Mesendoderm (in vitro differentiated cells): ENCODE results near the gene ETFDH.
A peak's percentile ranks its signal among the peaks of the same experiment; 100 is the strongest.
"Not testable (repeated sequence)": the region's sequence is repeated elsewhere in the genome, so short reads cannot be mapped to it uniquely, and the experiment has no call there.

Experiments used
- DNase-seq: peaks from one replicate; pipeline ENCODE4 v3.0.0; 2013
- H2AK5ac ChIP-seq: 2 replicates; pipeline ENCODE4 v1.6.1; 2013; ENCODE audit warnings: low read length, inconsistent platforms
- H2BK120ac ChIP-seq: 2 replicates; pipeline ENCODE4 v1.6.1; 2013; ENCODE audit warnings: low read depth, mild to moderate bottlenecking, low read length, moderate library complexity, mixed read lengths
- H2BK15ac ChIP-seq: replicated peaks from 2 replicates; pipeline ENCODE4 v1.6.1; 2013; ENCODE audit warnings: low read depth, mild to moderate bottlenecking, moderate library complexity
- H2BK5ac ChIP-seq: 2 replicates; pipeline ENCODE4 v1.6.1; 2013; ENCODE audit warnings: low read length, inconsistent platforms
- H3K18ac ChIP-seq: 2 replicates; pipeline ENCODE4 v1.6.1; 2013; ENCODE audit warnings: mild to moderate bottlenecking, low read length, mixed read lengths
- H3K23ac ChIP-seq: one replicate; pipeline ENCODE4 v1.6.1; 2013; ENCODE audit warnings: low read length
- H3K27ac ChIP-seq: 2 replicates; pipeline ENCODE4 v1.5.1; 2013; ENCODE audit warnings: low read depth, mild to moderate bottlenecking, inconsistent platforms, low read length, moderate library complexity
- H3K27me3 ChIP-seq: 2 replicates; pipeline ENCODE4 v1.6.1; 2013; ENCODE audit warnings: low read length, control low read depth, mild to moderate bottlenecking, inconsistent platforms; ENCODE audit not compliant: insufficient read depth, poor library complexity
- H3K36me3 ChIP-seq: 2 replicates; pipeline ENCODE4 v1.6.1; 2013; ENCODE audit warnings: low read length, inconsistent platforms; ENCODE audit not compliant: control insufficient read depth, insufficient read depth
- H3K4ac ChIP-seq: one replicate; pipeline ENCODE4 v1.6.1; 2013; ENCODE audit warnings: low read depth, mild to moderate bottlenecking, low read length, moderate library complexity
- H3K4me1 ChIP-seq: 2 replicates; pipeline ENCODE4 v1.6.1; 2013; ENCODE audit warnings: low read depth, low read length, inconsistent platforms; ENCODE audit not compliant: control insufficient read depth
- H3K4me2 ChIP-seq: 2 replicates; pipeline ENCODE4 v1.6.1; 2013; ENCODE audit warnings: low read length
- H3K4me3 ChIP-seq: 2 replicates; pipeline ENCODE4 v1.5.1; 2013; ENCODE audit warnings: mild to moderate bottlenecking, low read length
- H3K56ac ChIP-seq: one replicate; pipeline ENCODE4 v1.6.1; 2013; ENCODE audit warnings: low read length
- H3K79me1 ChIP-seq: 2 replicates; pipeline ENCODE4 v1.6.1; 2013; ENCODE audit warnings: low read length, inconsistent platforms
- H3K79me2 ChIP-seq: 2 replicates; pipeline ENCODE4 v1.6.1; 2013; ENCODE audit warnings: mild to moderate bottlenecking, low read length; ENCODE audit not compliant: control insufficient read depth, insufficient read depth
- H3K9ac ChIP-seq: 2 replicates; pipeline ENCODE4 v1.6.1; 2013; ENCODE audit warnings: low read length, inconsistent platforms
- H4K5ac ChIP-seq: one replicate; pipeline ENCODE4 v1.6.1; 2013; ENCODE audit warnings: low read length
- H4K8ac ChIP-seq: one replicate; pipeline ENCODE4 v1.6.1; 2013; ENCODE audit warnings: low read depth, mild to moderate bottlenecking, control low read depth, low read length, moderate library complexity
- WGBS: extraction: QIAGEN DNeasy Blood & Tissue Kit; methylation state at CpG from one replicate; pipeline ENCODE4 v1.1.7; 2013; ENCODE audit warnings: low lambda C conversion rate, missing lambda C conversion rate; ENCODE audit not compliant: insufficient coverage; ENCODE audit errors: extremely low coverage; 5-methylcytosine and 5-hydroxymethylcytosine counted together

ETFDH gene

DNA sequence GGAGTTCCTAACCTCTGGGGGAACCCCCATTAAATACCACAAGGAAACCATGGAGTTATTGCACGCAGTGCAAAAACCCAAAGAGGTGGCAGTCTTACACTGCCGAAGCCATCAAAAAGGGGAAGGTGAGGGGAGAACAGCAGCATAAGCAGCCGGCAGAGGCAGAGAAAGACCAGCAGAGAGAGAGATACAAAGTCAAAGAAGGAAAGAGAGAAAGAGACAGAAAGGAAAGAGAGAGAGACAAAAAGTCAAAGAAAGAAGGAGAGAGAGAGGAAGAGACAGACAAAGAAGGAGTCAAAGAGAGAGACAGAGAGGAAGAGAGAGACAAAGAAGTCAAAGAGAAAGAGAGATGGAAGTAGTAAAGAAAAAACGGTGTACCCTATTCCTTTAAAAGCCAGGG is 8.8 kb upstream of the ETFDH start:
- H2BK15ac ChIP-seq, H3K4me3 ChIP-seq, H3K4ac ChIP-seq, H3K4me2 ChIP-seq, H3K56ac ChIP-seq, H3K4me1 ChIP-seq, H2AK5ac ChIP-seq, H3K9ac ChIP-seq, H4K8ac ChIP-seq, H3K27ac ChIP-seq, H3K18ac ChIP-seq, H4K5ac ChIP-seq, DNase-seq, H3K23ac ChIP-seq, H2BK5ac ChIP-seq, H3K27me3 ChIP-seq, H3K36me3 ChIP-seq, H3K79me2 ChIP-seq, H3K79me1 ChIP-seq, H2BK120ac ChIP-seq: not testable (repeated sequence)
- no CpG with 5 or more reads among the region's 4 CpGs for WGBS

DNA sequence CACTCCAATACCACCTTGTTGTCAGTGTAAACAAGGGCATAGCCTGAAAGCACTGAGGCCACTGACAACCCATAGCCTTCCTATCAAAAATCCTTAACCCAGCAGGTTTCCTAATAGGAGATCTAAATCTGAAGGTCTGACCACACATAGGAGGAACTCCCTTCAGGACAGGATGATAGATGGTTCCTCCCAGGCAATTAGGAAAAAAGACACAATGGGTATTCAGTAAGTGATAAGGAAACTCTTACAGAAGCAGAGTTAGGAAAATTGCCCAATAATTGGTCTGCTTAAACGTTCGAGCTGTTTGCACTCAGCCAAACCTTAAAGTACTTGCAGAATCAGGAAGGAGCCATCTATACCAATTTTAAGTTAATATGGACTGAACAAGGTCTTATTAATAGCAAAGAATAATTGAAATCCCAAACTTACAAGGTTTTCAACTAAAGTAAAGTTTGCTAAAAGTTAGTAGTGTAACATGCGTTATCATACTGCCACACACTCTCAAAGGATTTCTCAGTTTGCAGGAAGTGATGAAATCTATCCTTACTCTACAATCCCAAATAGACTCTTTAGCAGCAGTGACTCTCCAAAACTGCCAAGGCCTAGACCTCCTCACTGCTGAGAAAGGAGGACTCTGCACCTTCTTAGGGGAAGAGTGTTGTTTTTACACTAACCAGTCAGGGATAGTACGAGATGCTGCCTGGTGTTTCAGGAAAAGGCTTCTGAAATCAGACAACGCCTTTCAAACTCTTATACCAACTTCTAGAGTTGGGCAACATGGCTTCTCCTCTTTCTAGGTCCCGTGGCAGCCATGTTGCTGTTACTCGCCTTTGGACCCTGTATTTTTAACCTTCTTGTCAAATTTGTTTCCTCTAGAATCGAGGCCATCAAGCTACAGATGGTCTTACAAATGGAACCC is 8.1 kb upstream of the ETFDH start:
- H4K8ac ChIP-seq, H3K27me3 ChIP-seq, H3K18ac ChIP-seq, H3K4ac ChIP-seq, H4K5ac ChIP-seq, H3K4me3 ChIP-seq, H3K9ac ChIP-seq, H2AK5ac ChIP-seq, H2BK120ac ChIP-seq, H3K4me1 ChIP-seq, H2BK5ac ChIP-seq, H3K79me2 ChIP-seq, H3K27ac ChIP-seq, H3K4me2 ChIP-seq, H2BK15ac ChIP-seq, H3K79me1 ChIP-seq, H3K23ac ChIP-seq, H3K36me3 ChIP-seq, H3K56ac ChIP-seq: not testable (repeated sequence)
- peak; percentile 22 for DNase-seq
- no CpG with 5 or more reads among the region's 8 CpGs for WGBS

DNA sequence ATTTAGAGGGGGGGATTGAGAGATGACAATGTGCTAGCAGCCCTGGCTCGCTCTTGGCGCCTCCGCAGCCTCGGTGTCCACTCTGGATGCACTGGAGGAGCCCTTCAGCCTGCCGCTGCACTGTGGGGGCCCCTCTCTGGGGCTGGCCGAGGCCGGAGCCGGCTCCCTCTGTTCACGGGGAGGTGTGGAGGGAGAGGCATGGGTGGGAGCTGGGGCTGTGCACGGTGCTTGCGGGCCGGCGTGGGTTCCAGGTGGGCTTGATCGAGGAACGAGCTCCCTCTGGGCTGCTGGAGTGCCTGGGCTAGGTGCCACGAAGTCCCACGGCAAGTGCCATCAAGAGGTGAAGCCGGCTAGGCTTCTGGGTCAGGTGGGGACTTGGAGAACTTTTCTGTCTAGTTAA is 7.3 kb upstream of the ETFDH start:
- H3K18ac ChIP-seq: no peak overlapping the region
- no peak overlapping the region for H3K9ac ChIP-seq
- no peaks in the 10 kb centered on the region for H3K27me3 ChIP-seq
- no peak overlapping the region for H3K4me2 ChIP-seq
- H3K56ac ChIP-seq: no peak overlapping the region
- no peak overlapping the region for H3K4ac ChIP-seq
- no peak overlapping the region for H2BK15ac ChIP-seq
- H4K5ac ChIP-seq: no peak overlapping the region
- H3K79me2 ChIP-seq: no peaks in the 10 kb centered on the region
- no CpG with 5 or more reads among the region's 18 CpGs for WGBS
- no peak overlapping the region for H2BK120ac ChIP-seq
- H2BK5ac ChIP-seq: no peak overlapping the region
- H3K4me1 ChIP-seq: no peaks in the 10 kb centered on the region
- no peak overlapping the region for H3K23ac ChIP-seq
- H3K79me1 ChIP-seq: no peaks in the 10 kb centered on the region
- H2AK5ac ChIP-seq: no peak overlapping the region
- no peak overlapping the region for H3K27ac ChIP-seq
- H4K8ac ChIP-seq: no peak overlapping the region
- H3K36me3 ChIP-seq: no peaks in the 10 kb centered on the region
- no peak for DNase-seq
- H3K4me3 ChIP-seq: no peak overlapping the region

DNA sequence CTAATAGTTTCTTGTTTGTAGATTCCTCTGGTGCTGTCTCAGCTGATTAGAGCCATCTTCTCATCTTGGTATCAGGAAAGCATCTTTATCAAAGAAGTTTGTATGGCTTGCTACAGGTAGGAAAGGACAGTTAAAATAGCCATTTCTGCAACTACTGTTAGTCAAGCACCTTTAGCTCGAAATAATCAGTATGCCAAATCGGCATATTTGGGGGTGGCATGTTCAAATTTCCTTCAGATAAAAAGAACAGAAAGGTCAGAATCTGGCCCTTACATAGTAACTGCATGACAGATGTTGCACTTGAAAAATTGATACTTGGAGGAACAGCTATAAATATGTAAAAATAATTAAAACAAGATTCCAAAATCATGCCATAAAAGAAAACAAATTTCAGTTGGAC is 5.2 kb upstream of the ETFDH start:
- Histone ChIP-seq H3K23ac (no peak overlapping the region), H3K79me1 (peaks cover 3% of the 10 kb centered on the region), H3K36me3 (no peaks in the 10 kb centered on the region), H3K4ac (no peak overlapping the region), H3K18ac (no peak overlapping the region), H2AK5ac (no peak overlapping the region), H2BK5ac (no peak overlapping the region), H3K27me3 (no peaks in the 10 kb centered on the region), H3K27ac (no peak overlapping the region), H4K5ac (no peak overlapping the region), H4K8ac (no peak overlapping the region), H3K4me2 (no peak overlapping the region), H2BK120ac (no peak overlapping the region), H3K79me2 (peaks cover 7% of the 10 kb centered on the region), H2BK15ac (no peak overlapping the region), H3K9ac (no peak overlapping the region), H3K56ac (no peak overlapping the region), H3K4me1 (no peaks in the 10 kb centered on the region), H3K4me3 (no peak overlapping the region)
- DNase-seq: no peak
- no CpG with 5 or more reads among the region's 2 CpGs for WGBS

DNA sequence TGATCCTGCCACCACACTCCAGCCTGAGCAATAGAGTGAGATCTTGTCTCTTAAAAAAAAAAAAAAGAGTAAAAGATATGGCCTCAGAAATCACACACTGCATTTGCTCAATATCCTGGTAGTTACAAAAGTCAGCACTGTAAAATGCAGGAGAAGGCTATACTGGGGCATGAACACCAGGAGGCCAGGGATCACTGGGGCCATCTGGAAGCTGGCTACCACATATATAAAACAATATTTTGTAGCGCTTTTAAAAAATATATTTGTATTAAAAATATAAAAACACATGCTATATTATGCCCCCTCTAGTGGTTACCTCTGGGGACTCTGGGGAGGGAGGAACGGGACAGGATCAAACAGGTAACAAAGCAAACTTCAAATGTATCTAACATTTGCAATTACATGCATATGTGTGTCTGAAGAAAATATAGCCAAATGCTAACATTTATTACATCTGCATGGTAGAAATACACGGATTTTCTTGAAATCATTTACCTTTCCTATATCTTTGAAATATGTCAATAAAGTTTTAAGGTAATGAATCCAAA is 4.4 kb upstream of the ETFDH start:
- H3K56ac ChIP-seq: no peak overlapping the region
- H3K4me2 ChIP-seq: no peak overlapping the region
- peak; percentile 48 for DNase-seq
- no peak overlapping the region for H2AK5ac ChIP-seq
- H2BK5ac ChIP-seq: no peak overlapping the region
- H3K4me3 ChIP-seq: no peak overlapping the region
- H3K79me1 ChIP-seq: peaks cover 3% of the 10 kb centered on the region
- H3K18ac ChIP-seq: no peak overlapping the region
- H4K5ac ChIP-seq: no peak overlapping the region
- no peak overlapping the region for H3K9ac ChIP-seq
- peaks cover 7% of the 10 kb centered on the region for H3K79me2 ChIP-seq
- no peaks in the 10 kb centered on the region for H3K27me3 ChIP-seq
- H3K4me1 ChIP-seq: no peaks in the 10 kb centered on the region
- H3K36me3 ChIP-seq: no peaks in the 10 kb centered on the region
- no peak overlapping the region for H3K27ac ChIP-seq
- H2BK15ac ChIP-seq: no peak overlapping the region
- WGBS: no CpG with 5 or more reads among the region's 3 CpGs
- no peak overlapping the region for H2BK120ac ChIP-seq
- no peak overlapping the region for H4K8ac ChIP-seq
- no peak overlapping the region for H3K23ac ChIP-seq
- H3K4ac ChIP-seq: no peak overlapping the region
